NCI-H446 (cell line): Measurements from ENCODE around the gene RRP15.

Source experiments
- DNase-seq, 2 experiments: peaks; one replicate each; lab custom pipeline; 2025; lab: John Stamatoyannopoulos, UW

RRP15 gene, protein sequence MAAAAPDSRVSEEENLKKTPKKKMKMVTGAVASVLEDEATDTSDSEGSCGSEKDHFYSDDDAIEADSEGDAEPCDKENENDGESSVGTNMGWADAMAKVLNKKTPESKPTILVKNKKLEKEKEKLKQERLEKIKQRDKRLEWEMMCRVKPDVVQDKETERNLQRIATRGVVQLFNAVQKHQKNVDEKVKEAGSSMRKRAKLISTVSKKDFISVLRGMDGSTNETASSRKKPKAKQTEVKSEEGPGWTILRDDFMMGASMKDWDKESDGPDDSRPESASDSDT

DNA sequence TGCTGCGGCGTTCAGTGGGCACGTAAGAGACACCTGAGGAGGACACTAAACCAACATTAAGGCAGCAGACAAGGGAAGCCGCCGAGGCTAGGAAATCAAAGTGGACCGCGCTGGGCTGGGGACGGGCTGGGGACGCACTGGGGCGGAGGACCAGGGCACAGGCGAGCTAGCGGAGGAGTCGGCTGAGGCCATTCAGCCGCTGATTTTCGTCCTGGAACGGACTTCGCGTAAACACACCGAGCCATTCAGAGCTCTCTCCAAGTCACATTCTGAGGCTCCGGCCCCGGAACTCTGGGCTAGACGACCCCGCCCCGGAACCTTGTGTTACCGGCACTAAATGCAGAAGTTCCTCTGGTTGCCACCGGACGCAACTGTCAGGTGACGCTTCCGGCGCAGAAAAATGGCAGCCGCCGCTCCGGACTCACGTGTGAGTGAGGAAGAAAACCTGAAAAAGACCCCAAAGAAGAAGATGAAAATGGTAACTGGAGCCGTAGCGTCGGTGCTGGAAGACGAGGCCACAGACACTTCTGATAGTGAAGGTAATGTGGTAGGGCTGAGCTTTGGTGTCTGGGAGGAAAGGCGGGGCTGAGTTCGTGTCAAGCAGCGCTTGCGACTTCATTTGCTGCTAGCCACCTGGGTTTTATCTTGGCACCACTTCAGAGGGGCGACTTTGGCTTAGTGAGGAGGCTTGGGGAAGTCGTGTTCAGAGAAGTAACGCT lies at the start of gene RRP15:
Gene RRP15, plus strand, starts transcription at position 377 of the 719 bp plus-strand sequence. Its CDS starts 24 bp downstream, at position 401.
- peak; percentile 81 to 94 for DNase-seq

- no peak for DNase-seq
Measured at GRCh38 chr1:218242171-218242570, 42.9 kb upstream of the RRP15 start.

DNA sequence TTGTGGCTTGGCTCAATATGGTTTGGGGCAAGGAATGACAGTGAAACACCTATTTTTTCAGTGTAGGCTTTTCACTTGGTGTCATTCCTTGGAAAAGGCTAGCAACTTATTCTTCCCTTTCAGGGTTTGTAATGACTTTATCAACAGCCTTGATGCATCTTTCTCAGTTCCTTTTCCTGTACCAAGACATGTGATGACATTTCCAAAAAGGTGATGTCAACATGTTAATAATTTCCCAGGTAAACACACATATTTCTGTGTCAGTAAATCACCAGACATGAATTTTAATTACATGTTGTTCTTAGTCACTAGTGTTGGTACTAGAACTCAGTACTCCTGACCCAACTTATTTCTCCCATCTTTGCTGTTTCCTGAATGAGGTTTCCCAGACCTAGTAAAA lies 37.8 kb upstream of the RRP15 start:
- DNase-seq = no peak

GRCh38 chr1:218249338-218250140 lies 35.6 kb upstream of the RRP15 start:
- no peak for DNase-seq

DNA sequence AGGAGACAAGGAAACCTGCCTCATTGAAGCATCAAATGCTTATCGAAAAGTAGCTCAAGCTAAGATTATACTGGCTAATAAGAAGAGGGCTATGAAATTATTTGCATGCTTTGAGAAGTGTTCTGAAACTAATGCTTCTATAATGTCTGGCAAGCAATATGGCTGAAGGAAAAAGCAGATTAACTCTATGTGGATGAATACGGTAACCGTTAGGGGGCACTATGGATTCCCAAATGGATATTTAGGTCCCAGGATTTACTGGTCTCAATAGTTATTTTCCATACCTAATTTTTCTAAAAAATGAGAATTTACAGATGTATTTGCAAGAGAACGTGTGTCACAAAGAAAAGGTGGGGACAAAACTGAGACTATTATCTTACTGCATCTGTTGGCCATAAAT lies 34.6 kb upstream of the RRP15 start:
- no peak for DNase-seq

DNA sequence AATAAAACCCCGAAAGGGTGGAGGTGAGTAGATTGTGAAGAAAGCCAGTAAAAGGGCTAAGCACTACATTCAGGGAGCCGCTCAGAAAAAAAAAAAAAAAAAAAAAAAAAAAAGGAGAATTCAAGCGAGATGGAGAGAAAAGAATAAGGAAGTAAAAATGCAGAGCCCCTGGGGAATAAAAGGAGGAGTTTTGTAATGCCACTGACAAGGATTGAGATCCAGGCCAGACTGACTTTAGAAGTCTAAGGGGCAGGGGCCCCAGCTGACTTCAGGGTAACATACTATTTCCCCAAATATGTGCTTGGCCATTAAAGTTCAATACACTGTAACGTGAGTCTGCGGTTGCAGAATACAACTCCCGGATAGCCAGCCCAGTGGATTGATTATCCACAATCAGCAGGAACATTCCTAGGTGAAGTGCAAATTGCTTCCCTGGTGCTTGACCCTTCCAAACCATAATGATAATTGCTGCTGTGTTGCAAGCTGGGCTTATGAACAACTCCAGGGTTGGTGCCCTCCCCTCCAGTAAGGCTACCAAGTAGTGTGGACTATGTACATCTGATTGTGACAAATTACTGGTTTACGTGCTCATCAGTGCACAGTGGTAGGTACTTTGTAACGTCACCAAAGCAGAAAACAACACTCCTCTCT lies 30.7 kb upstream of the RRP15 start:
- no peak for DNase-seq

- DNase-seq = no peak
Measured at GRCh38 chr1:218255090-218255489, 30.0 kb upstream of the RRP15 start.

GRCh38 chr1:218257371-218257770 lies 27.7 kb upstream of the RRP15 start:
- no peak for DNase-seq

GRCh38 chr1:218257971-218258370 lies 27.1 kb upstream of the RRP15 start:
- DNase-seq = no peak

- peak in 1 of 2 experiments; percentile 16 for DNase-seq
Measured at GRCh38 chr1:218259339-218259738, 25.8 kb upstream of the RRP15 start.

- peak in 1 of 2 experiments; percentile 34 for DNase-seq
Measured at GRCh38 chr1:218259800-218260199, 25.3 kb upstream of the RRP15 start.

GRCh38 chr1:218262259-218262658 lies 22.8 kb upstream of the RRP15 start:
- no peak for DNase-seq

DNA sequence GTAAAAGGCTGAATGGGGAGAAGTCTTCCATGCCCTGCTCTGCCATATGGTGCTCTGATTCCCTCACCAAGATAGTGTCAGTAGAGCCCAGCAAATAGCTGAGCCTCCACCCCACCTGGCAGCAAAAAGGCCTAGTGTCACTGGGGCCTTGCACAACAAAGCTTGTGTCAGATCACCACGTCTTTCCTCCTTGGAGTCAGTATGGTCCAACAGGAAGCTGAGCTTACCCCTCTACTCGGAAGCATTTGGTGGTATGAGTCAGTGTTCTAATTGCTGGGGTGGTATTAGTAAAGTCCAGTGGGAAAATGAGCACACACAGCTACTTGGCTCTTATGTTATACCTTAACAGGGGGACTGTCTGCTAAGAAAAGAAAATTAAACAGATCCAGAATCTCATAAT lies 18.7 kb upstream of the RRP15 start:
- no peak for DNase-seq

- DNase-seq = no peak
Measured at GRCh38 chr1:218272366-218272765, 12.7 kb upstream of the RRP15 start.

DNA sequence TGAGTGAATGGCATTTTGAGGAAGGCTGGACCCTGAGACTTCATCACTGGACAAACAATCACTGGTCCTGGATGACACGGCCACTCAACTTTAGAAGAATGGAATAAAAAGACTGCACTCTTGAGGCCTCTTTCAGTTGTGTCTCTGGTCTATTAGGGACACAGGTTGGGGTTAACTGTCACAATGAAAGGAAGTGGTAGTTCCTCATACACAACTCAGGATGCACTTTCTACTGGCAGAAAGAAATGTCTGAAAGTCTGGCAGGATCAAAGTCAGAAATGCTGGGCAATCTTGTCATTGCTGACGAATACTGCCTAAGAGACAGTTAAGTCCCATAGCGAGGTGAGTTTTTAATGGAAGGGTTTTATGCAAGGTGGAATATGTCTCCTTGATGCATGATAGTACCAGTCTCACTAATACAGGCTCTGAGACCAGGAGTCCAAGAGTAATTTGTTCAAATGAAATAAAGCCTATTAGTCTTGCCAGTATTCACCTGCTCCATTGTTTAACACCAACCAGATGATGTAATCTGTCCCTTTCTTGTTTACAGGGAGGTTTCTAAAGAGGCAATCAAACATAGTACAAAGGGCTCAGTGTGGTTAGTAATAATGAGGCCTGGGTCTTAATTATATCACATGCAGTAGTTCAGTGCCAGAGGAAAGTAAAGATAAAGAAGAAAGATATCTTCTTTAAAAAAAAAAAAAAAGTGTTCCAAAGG lies 11.2 kb upstream of the RRP15 start:
- no peak for DNase-seq

- no peak for DNase-seq
Measured at GRCh38 chr1:218274511-218274910, 10.6 kb upstream of the RRP15 start.

GRCh38 chr1:218275823-218276222 lies 9.3 kb upstream of the RRP15 start:
- DNase-seq = no peak

DNA sequence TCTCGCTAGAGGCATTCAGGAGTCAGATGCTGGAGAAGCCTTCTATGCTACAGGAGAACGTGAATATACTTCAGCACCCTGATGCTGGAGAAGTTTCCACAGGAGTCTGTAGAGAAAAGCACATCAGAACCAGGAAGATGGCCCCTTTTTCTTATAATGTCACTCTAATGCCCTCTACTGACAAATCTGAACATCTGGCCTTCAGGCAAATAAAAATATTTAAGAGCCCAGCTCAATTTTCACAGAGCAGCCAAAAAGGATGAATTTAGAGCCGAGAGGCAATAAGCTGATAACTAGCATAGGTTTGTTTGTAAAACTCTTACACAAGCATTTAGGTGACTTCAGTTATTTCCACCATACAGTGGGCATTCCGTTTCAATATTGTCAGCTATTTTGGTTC lies 3.8 kb upstream of the RRP15 start:
- DNase-seq = no peak

DNA sequence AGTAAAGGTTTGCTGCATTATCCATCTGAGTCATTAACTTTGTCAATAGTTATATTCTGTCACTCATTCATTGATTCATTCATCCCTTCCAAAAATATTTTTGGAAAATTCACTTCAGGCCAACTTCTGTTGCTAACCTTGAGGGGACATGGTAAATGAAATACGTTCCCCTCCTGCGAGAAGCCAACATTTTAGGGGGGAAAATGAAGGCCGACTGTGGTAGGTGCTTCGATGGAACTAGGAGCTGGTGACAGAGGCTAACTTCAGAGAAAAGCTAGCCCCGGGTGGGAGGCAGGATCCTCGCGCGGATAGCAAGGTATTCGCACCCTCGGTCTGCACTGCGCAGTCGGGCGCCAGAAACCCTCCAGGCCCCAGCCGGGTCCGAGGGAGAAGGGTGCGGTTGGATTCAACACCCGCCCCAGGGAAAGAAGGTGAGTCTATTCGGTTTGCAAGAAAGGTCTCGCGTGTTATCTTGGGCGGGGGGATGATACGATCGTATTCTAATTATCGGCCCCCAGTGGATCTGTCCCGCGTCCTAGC lies 646 bp upstream of the RRP15 start:
- no peak for DNase-seq

GRCh38 chr1:218292515-218292914 lies 7.4 kb downstream of the RRP15 start:
- no peak for DNase-seq

DNA sequence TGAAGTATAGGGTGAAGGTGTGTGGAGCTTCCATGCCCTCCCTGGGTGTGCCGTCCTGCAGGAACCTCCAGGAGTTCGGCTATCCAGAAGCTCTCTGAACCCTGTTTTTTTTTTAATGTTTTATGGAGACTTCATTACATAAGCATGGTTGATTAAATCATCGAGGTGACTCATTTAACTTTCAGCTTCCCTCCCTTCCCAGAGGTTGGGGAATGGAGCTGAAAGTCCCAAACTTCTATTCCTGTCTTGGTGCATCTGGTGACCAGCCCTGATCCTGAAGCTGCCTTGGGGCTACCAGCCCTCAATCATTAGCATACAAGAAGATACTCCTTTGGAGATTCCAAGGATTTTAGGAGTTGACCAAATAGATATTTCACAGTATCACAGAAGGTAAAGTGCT lies 9.5 kb downstream of the RRP15 start:
- no peak for DNase-seq
